Lung (tissue), 12 donors: ENCODE measurements around the gene GREB1. TPM values are rescaled to one million over a fixed set of nuclear protein-coding genes. Genes with fewer than 3 reads are reported as not detected.

Source experiments
- ATAC-seq: fragments of 200-7000 bp; cut with Tn5 transposase; one replicate; pipeline ENCODE4 v1.9.1; 2020; ENCODE audit warnings: moderate number of reproducible peaks; ENCODE audit not compliant: insufficient read depth, low FRiP score
- DNase-seq, 3 donors: peaks; one replicate each; pipeline ENCODE4 v3.0.0-alpha.2; 2013 to 2017
- H3K27ac ChIP-seq, 2 donors: one replicate each; pipeline ENCODE4 v1.5.1; 2013; ENCODE audit warnings: mild to moderate bottlenecking in 2 of 2, moderate library complexity in 2 of 2, control low read depth in 1 of 2, inconsistent platforms in 1 of 2, low read depth in 1 of 2, low read length in 1 of 2
- H3K27me3 ChIP-seq, 3 donors: one replicate each; pipeline ENCODE4 v1.5.1; 2013; ENCODE audit warnings: low read length in 2 of 3; ENCODE audit not compliant: control insufficient read depth in 3 of 3, insufficient read depth in 3 of 3
- H3K36me3 ChIP-seq, 4 donors: one replicate each; pipeline ENCODE4 v1.5.1; 2013; ENCODE audit warnings: low read length in 4 of 4, mild to moderate bottlenecking in 1 of 4, moderate library complexity in 1 of 4; ENCODE audit not compliant: control insufficient read depth in 4 of 4, insufficient read depth in 4 of 4
- H3K4me1 ChIP-seq, 5 donors: one replicate each; pipeline ENCODE4 v1.5.1; 2013; ENCODE audit warnings: low read length in 5 of 5, mild to moderate bottlenecking in 2 of 5, moderate library complexity in 1 of 5; ENCODE audit not compliant: control insufficient read depth in 5 of 5, insufficient read depth in 5 of 5
- H3K4me3 ChIP-seq: one replicate; pipeline ENCODE4 v1.5.1; 2013; ENCODE audit warnings: mild to moderate bottlenecking, control low read depth, moderate library complexity
- H3K9ac ChIP-seq, 2 donors: one replicate each; pipeline ENCODE4 v1.5.1; 2013; ENCODE audit warnings: low read length in 2 of 2, control low read depth in 1 of 2; ENCODE audit not compliant: insufficient read depth in 1 of 2
- H3K9me3 ChIP-seq, 4 donors: one replicate each; pipeline ENCODE4 v1.5.1; 2013; ENCODE audit warnings: low read length in 3 of 4, mild to moderate bottlenecking in 1 of 4, moderate library complexity in 1 of 4; ENCODE audit not compliant: control insufficient read depth in 4 of 4, insufficient read depth in 3 of 4
- WGBS, 2 donors: extraction: QIAGEN DNeasy Blood & Tissue Kit; methylation state at CpG; one replicate each; pipeline ENCODE4 v1.1.7; 2013; 5-methylcytosine and 5-hydroxymethylcytosine counted together
- polyA plus RNA-seq, 2 donors: library from polyadenylated mRNA; stranded (reverse); fragments of 200-250 nt; gene quantifications; one replicate each; pipeline ENCODE4 v1.2.1, GENCODE V29; 2013
- total RNA-seq, 2 donors: library from RNA; depleted of rRNA in 1 of 2; stranded (reverse); fragments of >200 nt in 1 of 2; gene quantifications; one replicate each; pipeline ENCODE4 v1.2.1, GENCODE V29; 2014 to 2021
- TF ChIP-seq, protein P1 (sequence below): IDR thresholded peaks from 2 replicates; pipeline ENCODE4 v1.5.1; 2012; ENCODE audit warnings: mild to moderate bottlenecking; ENCODE audit errors: control extremely low read depth, extremely low read depth
- donor health status: control.
- donor health status: control.
- donor health status: Bipolar disorder and iron deficiency.
- donor health status: healthy.
- donor health status: DM: yes; HTN: yes; CAD: no.

The GREB1 gene
- total and polyA plus RNA-seq, 4 donors = 0.23 to 3.3 (median 1.8) TPM

DNA sequence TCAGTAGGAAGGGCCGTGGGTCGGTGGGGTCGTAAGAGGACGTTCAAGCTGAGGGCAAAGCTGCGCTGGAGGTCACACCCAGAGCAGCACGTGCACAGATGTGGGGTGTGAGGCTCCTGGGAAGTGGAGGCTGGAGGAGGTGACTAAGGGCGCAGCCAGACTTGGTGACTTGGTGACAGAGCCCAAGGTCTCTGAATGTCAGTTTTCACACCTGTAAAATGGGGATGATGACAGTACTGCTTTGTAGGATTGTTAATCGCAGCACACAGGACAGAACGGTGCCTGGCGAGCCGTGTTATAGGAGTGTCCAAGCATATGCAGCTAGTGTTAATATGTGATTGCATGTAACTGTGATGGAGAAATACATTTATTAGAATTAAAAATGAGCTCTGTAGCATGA is 95.4 kb downstream of the GREB1 start:
- peaks cover 0 to 19% (median 9%) of the 10 kb centered on the region in 4 donors for H3K36me3 ChIP-seq
- TF ChIP-seq, protein P1, sequence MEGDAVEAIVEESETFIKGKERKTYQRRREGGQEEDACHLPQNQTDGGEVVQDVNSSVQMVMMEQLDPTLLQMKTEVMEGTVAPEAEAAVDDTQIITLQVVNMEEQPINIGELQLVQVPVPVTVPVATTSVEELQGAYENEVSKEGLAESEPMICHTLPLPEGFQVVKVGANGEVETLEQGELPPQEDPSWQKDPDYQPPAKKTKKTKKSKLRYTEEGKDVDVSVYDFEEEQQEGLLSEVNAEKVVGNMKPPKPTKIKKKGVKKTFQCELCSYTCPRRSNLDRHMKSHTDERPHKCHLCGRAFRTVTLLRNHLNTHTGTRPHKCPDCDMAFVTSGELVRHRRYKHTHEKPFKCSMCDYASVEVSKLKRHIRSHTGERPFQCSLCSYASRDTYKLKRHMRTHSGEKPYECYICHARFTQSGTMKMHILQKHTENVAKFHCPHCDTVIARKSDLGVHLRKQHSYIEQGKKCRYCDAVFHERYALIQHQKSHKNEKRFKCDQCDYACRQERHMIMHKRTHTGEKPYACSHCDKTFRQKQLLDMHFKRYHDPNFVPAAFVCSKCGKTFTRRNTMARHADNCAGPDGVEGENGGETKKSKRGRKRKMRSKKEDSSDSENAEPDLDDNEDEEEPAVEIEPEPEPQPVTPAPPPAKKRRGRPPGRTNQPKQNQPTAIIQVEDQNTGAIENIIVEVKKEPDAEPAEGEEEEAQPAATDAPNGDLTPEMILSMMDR = no peak
- WGBS, 2 donors = 91 to 94% methylated on average over 11 of the region's 11 CpGs
- H3K9me3 ChIP-seq = peaks cover 0 to 6% (median 3%) of the 10 kb centered on the region in 4 donors
- H3K27ac ChIP-seq = no peak overlapping the region
- H3K27me3 ChIP-seq = no peaks in the 10 kb centered on the region
- no peak overlapping the region for H3K4me3 ChIP-seq
- DNase-seq = no peak
- H3K9ac ChIP-seq = no peak overlapping the region
- peaks cover 0 to 5% (median 0%) of the 10 kb centered on the region in 5 donors for H3K4me1 ChIP-seq
- ATAC-seq = no peak

DNA sequence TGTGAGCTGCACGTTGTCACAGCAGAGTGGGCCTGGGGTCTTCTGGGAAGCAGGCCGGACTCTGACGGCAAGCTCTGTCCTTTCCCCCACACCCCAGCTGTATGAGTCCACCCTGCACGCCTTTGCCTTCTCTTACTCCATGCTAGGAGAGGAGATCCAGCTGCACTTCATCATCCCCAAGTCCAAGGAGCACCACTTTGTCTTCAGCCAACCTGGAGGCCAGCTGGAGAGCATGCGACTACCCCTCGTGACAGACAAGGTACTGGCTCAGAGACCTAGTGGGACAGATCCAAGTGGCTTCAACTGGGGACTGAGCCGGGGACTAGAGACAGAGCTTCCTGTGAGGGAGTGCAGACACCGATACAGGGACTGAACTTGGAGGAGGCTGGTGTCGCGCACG is 96.0 kb downstream of the GREB1 start:
- TF ChIP-seq, protein P1 = no peak
- Histone ChIP-seq H3K9ac (no peak overlapping the region), H3K27ac (no peak overlapping the region), H3K4me1 (peaks cover 0 to 5% (median 0%) of the 10 kb centered on the region in 5 donors), H3K36me3 (peaks cover 0 to 23% (median 9%) of the 10 kb centered on the region in 4 donors), H3K27me3 (no peaks in the 10 kb centered on the region), H3K9me3 (peaks cover 0 to 6% (median 3%) of the 10 kb centered on the region in 4 donors), H3K4me3 (no peak overlapping the region)
- 81 to 83% methylated on average over 11 of the region's 11 CpGs for WGBS, 2 donors
- ATAC-seq (no peak), DNase-seq (peak in 2 of 3 donors; percentile 9 to 46)

DNA sequence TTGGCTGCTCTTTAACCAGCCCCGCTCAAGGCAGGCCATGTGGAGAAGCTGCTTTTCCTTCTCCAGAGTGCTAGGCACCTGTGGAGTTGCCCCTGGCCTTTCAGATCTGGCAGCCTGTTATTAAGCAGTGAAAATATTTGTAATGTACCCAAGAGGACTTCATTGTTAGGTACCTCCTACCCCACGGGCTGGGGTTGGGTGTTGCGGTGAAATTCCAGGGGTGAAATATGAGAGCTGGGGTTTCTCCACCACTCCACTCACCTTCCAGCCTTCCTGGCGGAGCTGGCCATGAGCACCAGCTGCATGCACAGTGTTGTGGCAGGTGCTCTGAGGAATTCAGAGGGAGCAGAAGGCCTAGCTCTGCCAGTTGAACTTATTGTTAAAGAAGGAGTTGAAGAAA is 97.0 kb downstream of the GREB1 start:
- TF ChIP-seq, protein P1 = no peak
- Histone ChIP-seq H3K4me1 (peaks cover 0 to 5% (median 0%) of the 10 kb centered on the region in 5 donors), H3K9me3 (peaks cover 0 to 6% (median 3%) of the 10 kb centered on the region in 4 donors), H3K4me3 (no peak overlapping the region), H3K36me3 (peaks cover 0 to 28% (median 5%) of the 10 kb centered on the region in 4 donors), H3K27me3 (no peaks in the 10 kb centered on the region), H3K9ac (no peak overlapping the region), H3K27ac (no peak overlapping the region)
- peak in 2 of 3 donors; percentile 18 to 38 for DNase-seq
- ATAC-seq = no peak
- 72 to 77% methylated on average over 4 of the region's 4 CpGs for WGBS, 2 donors

DNA sequence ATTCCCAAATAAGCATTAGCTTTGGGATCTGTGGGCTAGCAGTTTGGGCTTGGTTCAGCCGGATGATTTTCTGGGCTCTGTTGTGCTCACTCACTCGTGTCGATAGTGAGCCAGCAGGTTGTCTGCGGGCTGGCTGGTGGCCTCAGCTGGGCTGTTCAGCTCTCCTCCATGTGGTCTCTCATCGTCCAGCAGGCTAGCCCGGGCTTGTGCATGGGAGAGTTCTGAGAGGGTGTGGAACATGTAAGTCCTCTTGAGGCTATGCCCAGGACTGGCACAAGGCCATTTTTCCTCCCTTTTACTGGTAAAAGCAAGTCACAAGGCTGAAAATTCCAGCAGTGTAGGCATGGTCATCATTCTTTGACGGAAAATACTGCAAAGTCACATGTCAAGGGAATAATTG is 97.6 kb downstream of the GREB1 start:
- DNase-seq = no peak
- H3K4me3 ChIP-seq = no peak overlapping the region
- no peaks in the 10 kb centered on the region for H3K27me3 ChIP-seq
- peaks cover 0 to 5% (median 0%) of the 10 kb centered on the region in 5 donors for H3K4me1 ChIP-seq
- peaks cover 0 to 6% (median 3%) of the 10 kb centered on the region in 4 donors for H3K9me3 ChIP-seq
- ATAC-seq = no peak
- TF ChIP-seq, protein P1 = no peak
- WGBS, 2 donors = 86 to 96% methylated on average over 7 of the region's 7 CpGs
- H3K36me3 ChIP-seq = peaks cover 0 to 28% (median 5%) of the 10 kb centered on the region in 4 donors
- no peak overlapping the region for H3K9ac ChIP-seq
- no peak overlapping the region for H3K27ac ChIP-seq
